Measurements from ENCODE around the gene NTS. TPM values are rescaled to one million over a fixed set of nuclear protein-coding genes. Genes with fewer than 3 reads are reported as not detected.

The NTS gene, protein sequence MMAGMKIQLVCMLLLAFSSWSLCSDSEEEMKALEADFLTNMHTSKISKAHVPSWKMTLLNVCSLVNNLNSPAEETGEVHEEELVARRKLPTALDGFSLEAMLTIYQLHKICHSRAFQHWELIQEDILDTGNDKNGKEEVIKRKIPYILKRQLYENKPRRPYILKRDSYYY
- total RNA-seq = 0.16 TPM

- ATAC-seq = no peak
Measured at GRCh38 chr12:85874031-85874461, at the start of gene NTS. NTS (plus strand) TSS chr12:85874295; CDS start chr12:85874404, 109 bp downstream.

DNA sequence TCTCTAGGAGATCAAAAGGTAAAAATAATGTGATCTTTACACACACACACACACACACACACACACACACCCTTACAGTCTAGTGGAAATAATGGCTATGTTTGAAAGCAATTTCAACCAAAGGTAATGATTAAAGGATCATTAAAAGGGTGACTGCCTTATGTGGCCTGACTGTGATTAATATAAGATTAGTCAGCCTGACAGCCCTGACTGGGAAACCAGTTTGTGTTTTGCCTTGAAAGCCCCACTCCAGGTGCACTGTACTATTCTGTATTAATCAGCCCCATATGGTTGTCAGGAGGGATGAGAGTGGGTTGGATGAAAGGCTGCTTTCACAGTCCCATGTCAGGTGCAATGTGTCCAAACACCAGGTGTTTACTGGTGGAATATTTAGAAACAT, 48.3 kb upstream of the NTS start:
- peak; percentile 69 for ATAC-seq

DNA sequence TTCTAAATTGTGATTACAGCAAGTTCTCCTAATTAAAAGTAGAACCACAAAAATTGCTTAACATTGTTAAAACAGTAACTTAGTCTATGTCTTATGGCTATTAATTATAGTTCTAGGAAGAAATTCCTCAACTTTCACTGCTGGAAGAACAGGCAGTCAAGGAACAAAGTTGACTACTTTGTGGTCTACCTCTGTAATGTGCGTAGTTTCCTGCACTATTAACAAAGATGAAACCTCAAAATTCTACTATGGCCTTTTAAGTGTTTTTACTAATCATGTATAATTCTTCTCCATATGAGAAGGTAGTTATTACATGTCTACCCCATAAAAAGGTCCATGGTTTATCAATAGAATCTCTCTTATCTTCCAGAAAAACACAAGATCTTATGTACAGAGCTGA, 45.5 kb upstream of the NTS start:
- no peak for ATAC-seq

- ATAC-seq = no peak
Measured at GRCh38 chr12:85829391-85829790, 44.7 kb upstream of the NTS start.

- ATAC-seq = no peak
Measured at GRCh38 chr12:85831327-85831990, 42.6 kb upstream of the NTS start.

GRCh38 chr12:85833579-85833978, 40.5 kb upstream of the NTS start:
- no peak for ATAC-seq

DNA sequence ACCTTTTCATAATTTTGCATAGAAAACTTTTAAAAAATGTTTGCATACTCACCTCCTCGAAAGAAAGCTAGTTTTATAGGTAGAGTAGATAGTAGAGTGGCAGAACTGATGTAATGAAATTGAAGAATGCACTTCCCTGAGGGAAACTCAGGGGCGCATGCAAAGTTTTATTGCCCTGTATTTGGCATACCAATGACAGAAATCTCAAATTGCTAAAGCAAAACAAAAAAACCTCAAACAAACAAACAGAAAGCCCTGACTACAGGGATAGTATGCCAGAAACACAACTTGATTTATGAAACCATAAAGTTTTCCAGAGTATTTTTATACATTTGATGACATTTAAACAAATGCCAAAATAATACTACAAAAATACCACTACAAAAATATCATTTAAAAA, 39.7 kb upstream of the NTS start:
- no peak for ATAC-seq

DNA sequence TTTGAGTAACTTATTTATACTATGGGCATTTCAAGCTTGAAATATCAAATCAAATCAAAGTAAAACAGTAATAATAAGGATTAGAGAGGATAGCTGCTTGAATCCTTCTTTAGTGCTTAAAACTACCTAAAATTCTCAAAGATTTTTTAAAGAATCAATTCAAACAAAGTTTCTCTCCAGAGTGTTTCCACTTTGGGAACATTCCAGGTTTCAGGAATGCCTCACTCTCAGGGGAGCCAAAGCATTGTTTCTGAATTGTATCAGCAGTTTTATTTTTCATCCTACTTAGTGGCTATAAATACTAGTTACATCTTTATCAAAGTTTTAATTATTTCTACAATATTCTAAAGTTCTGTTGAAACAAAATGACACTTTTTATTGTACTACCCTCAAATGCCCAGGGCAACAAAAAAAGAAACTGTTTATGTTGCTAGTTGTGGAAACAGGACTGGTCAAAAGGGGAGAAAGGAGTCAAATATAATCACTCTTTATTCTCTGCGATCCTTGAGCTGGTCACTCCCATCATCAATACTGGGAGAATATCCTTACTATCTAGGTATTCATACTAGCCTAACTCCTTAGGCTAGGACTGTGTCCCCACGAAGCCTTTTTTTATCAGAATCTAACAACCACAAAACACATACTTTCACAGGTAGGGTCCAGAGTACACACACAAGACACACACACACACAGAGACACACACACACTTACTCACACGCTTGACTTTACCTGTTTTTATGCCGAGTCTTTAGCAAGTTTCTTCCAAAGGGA, 38.5 kb upstream of the NTS start:
- peak; percentile 47 for ATAC-seq

GRCh38 chr12:85836197-85837090, 37.7 kb upstream of the NTS start, which contains the start of gene RASSF9:
RASSF9 (minus strand) TSS chr12:85836409; CDS start chr12:85836201, 208 bp downstream.
- peak; percentile 89 for ATAC-seq

DNA sequence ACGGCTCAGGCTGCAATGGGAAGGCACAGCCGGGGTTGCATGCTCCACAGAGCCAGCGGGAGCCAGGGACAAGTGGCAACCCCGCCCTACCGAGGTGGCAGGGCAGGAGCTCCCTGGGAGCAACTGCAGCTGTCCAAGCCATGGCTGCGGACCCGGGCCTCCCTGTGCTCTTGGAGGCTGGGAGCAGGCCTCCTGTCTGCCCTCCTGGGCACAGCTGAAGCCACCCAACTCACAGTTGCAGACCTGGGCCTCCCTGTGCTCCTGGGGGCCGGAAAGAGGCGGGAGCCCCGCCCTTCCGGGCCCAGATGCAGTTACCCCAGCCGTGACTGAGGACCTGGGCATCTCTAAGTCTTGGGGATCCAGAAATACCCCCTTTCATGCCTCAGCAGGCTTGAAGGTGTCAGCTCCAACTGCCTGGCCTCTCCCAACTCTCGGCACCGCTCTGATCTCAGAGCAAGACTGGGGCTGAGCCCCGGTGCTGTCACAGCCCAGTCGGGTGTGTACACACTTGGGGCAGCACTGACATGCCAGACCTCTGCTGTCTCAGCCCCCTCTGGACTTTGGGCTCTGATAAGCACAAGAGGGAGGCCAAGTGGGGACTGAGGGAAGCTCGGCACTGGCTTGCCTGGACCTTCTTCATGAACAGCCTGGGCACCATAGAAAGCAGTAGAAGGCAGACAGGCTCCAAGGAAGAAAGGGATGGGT, 30.3 kb upstream of the NTS start:
- no peak for ATAC-seq

GRCh38 chr12:85849344-85849743, 24.8 kb upstream of the NTS start:
- no peak for ATAC-seq

DNA sequence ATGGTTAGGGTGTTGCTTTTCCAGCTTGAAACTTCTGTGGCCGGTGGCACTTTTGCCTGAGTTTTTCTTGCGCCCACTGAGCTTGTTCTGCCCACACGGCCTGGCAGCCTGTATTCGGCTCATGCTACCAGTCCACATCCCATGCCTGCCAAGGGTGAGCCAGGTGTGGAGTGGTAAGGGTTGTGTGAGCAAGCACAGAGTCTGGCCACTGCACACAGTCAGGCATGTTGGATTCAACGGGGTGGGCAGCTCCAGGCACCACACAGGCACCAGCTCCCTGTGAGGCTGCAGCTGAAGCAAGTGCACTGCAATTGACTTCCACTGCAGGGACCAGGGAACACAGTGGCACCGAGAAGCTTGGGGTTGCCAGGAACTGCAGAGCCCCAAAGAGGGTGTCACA, 18.8 kb upstream of the NTS start:
- ATAC-seq = no peak

DNA sequence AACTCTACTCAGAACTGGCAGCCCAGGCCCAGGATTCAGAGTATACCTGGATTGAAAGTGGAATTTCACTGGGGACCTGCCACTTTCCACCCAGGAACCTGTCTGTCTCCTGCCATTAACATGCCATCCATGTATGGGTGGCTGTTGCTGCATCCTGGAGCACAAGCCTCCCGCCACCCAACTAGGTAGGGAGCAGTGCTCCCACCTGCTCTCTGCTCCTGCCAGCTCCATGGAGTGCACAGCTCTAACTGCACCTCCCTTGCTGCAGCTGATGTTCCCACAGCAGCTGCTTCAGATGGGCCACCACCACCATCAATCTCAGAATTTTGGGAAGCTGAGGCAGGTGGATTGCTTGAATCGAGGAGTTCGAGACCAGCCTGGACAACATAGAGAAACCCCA, 17.1 kb upstream of the NTS start:
- ATAC-seq = no peak

DNA sequence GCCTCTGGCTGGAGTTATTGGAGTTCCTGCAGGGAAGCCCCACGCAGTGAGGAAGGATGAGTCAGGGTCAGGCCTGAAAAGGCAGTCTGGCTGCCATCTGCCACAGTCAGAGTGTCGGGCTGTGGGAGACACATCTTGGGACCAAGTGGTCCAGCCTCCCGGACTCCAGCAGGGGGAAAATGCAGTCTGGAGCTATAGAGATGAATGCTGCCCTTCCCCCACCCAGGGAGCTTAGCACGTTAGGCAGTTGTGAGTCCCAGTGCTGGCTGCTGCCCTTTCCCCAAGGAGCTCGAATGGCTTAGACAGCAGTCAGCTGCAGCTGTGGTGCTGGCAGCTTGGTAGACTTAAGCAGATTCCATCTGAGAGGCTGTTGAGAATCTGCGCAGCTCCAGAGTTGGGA, 8.2 kb upstream of the NTS start:
- no peak for ATAC-seq

DNA sequence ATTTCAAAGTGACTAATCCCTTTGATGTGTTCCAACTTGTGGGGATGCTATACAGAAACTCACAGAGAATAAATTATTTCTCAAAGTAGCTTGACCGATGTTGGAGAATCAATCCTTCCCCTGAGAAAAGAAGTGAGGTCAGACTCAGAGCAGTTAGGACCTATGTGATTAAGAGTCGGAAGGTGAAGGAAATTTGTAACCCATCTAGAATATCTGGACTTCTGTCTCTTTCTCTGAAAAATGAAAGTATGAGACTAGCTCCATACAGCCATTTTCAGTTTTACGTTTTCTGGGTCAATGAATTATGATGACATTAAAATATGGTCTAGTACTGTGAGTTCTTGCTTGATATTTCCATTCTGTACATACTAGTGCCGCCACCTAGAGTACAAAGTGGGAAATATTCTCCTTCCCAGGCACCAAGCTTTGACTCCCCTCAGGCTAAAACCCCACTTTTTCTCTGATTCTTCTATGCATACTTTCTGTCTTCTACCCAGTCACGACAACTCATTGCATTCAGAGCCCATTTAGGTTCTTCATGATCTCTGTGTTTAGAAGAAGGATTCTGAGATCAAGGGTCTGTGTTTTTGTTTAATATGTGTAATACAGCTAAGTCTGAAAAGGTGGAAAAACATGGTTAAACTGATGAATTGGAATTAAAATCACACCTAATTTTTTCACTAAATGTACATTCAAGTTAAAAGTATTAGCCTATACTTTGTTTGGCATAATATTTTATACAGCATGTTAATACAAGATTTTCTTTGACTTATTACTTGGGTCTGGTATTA, 6.9 kb upstream of the NTS start:
- peak; percentile 83 for ATAC-seq

DNA sequence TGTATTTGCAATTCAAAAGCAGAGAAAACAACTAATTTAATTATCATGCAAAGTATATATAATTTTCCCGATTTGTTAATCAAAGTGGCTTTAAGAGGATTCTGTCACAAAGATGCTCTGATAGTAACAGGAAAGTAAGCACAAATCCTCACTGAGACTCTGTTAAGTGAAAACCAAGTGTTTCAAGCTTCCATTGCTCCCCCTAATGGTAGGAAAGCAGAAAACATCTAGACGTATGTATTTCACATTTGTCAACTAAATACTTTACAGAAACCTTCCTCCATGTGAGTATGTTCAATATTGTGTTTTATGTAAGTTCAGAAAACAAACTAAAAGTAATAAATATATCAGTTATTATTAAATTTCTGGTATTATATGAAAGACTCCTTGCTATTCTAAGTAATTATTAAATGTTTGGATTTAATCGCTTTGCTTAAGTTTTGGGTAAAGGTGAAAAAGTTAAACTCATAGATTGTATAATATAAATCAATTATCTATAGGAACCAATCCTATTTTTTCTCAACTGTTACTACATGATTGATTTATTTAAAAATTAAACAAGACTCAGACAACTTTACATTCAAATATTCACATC, 1.5 kb upstream of the NTS start:
- no peak for ATAC-seq

DNA sequence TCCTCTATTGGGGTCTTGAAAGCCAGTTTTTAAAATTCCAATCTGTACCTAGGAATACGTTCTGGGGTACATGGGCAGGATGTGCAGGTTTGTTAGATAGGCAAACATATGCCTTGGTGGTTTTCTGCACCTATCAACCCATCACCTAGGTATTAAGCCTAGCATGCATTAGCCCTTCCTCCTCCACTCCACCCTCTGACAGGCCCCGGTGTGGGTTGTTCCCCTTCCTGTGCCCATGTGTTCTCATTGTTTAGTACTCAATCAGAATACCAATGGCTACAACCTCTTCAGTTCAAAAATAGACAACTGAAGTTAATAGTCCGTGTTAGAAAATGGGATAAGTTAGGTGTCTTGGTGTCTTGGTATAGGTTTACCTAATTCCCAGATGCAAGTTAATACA, 3.4 kb downstream of the NTS start:
- no peak for ATAC-seq

DNA sequence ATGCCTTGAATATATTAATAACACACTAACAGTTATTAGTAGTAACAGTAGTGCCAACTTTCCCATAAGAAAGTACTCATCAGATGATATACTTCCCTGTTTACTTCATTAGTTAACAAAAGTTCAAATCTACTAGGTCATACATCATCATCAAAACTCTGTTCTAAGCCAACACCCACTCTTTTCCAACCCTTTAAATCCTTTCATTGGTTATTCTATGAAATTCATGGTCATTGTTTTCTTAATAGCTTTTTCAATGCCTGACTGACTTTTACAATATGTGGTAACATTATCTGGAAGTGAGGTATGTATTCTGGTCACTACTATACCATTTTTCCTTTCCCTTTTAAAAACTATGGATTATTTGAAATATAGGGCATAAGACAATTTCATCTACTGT, 9.7 kb downstream of the NTS start:
- no peak for ATAC-seq

DNA sequence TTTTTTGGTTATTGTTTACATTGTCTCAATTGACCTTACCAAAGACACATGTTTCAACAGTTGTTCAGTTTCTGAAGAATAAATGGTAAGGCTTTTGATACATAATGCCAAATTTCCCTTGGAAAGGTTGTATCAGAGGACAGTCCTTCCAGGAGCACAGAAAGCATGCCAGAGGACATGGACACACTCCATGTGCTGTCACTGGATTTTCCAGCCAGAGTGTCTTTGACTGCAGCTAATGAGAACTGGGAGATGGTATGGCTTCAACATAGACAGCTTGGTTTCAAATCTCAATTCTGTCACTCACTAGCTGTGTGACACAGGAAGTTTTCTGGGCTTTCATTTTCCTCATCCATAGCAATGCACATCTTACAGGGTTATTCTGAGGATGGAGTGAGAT, 20.6 kb downstream of the NTS start:
- no peak for ATAC-seq

- ATAC-seq = no peak
Measured at GRCh38 chr12:85920324-85920947, 46.3 kb downstream of the NTS start.

Measured in esophagus mucosa (tissue), 1 donor.